GM19324 (cell line): Measurements from ENCODE around the gene CMTM2.
A peak's percentile ranks its signal among the peaks of the same experiment; 100 is the strongest.
"Not testable (repeated sequence)": the region's sequence is repeated elsewhere in the genome, so short reads cannot be mapped to it uniquely, and the experiment has no call there.

Source experiments
- ATAC-seq: cut with Tn5 transposase; IDR thresholded peaks from one replicate; pipeline ENCODE4 v1.9.1; 2021; ENCODE audit warnings: mild to moderate bottlenecking, moderate library complexity; ENCODE audit not compliant: unreplicated experiment, low FRiP score

CMTM2 gene

DNA sequence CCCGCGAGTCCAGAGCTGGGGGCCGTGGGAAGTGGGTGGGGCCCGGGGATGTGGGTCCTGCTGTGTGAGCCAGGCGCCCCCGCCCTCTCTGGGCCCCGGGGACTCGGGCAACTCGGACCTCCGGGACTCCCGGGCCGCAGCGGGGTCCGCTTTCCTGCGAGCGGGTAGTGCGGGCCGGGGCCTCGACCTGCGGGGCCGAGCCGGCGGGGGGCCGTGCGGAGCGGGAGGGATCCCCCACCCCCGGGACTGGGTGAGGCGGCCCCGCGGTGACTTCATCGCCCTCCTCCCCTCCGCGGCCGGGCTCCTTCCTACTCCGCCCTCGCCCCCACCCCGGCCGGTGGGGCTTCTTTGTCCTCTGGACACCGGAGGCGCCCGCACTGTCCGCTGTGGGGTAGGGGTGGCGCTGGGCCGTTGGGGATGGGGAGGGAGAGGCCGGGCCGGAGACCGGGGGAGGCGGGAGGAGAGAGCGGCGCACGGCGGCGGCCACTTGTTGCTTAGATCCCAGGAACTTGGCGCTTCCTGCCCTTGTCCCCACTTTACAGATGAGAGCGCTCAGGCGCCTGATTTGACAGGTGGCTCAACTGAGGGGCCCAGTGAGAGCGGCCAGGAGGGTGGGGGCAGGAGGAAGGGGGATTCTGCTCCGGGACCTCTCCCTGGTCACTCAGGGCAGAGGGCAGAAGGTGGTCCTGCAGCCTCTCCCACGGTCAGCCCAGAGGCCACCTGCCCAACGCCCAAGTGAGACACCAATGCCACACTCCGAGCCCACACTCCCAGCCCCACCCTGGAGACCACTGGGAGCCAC lies 26.1 kb downstream of the CMTM2 start:
- ATAC-seq, result peak; percentile 8

DNA sequence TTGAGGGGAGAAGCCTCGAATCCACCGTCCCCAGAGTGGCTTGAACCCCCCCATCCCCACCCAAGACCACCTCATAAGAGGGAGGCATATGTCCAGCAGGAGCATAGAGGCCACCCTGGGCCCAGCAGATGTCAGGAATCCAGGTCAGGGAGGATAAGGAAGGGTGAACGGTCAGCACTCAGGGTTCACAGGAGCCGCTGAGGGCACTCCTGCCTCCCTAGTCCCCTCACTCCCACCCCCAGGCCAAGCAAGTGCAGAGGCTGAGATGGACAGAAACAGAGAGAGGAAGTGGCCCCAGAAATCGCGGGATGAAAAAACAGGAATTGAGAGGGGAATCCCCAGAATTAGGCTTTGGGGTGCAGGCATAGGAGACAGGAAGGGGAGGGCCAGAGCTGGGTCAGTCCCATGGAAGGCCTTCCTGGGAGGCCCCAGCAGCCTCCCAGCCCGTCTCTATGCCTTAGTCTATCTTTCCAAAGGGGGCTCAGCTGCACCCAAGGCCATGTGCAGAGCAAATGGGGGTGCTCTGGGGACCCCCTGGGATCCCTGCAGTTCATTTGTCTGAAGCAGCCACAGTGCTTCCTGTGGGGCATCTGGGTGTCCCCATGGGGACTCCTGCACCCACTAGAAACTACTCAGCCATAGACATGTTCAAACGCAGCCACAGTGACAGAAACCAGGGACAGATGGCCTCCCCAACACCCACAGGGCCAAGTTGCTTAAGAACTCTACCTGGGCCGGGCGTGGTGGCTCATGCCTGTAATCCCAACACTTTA lies 26.9 kb downstream of the CMTM2 start:
- ATAC-seq, result peak; percentile 35

DNA sequence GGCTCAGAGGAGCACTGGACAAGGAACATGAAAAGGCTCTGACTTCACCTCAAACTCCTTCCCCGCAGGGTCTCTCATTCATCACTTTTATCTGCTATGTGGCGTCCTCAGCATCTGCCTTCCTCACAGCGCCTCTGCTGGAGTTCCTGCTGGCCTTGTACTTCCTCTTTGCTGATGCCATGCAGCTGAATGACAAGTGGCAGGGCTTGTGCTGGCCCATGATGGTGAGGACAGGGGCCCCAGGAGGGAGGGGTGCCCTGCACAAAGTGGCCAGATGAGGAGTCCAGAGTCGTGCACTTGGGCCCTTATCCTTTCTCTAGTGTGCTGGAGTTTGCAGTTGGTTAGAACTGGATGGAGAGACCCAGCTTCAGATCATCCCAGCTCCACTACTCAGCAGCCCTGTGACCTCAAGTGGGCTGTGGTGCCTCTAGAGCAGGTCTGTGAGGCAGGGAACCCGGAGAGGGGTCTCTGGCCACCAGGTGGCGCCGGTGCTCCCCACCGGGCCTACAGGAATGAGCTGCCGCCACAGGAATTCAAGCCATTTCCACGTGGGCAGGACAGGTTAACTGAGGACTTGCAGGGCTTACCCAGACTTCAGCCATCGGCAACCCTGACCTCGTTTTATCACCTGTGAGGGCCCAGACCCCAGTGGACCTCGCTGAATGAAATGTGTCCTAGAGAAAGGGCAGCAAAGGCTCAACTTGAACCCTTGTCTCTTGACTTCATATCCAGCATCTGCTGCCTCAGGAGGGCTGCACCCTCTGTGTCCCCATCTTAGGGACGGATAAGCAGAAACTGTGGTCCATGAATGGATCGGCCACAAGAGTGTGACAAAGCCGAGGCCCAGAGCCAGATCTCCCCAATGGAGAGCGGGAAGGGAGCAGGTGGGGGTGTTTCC lies 29.2 kb downstream of the CMTM2 start:
- ATAC-seq, result no peak

DNA sequence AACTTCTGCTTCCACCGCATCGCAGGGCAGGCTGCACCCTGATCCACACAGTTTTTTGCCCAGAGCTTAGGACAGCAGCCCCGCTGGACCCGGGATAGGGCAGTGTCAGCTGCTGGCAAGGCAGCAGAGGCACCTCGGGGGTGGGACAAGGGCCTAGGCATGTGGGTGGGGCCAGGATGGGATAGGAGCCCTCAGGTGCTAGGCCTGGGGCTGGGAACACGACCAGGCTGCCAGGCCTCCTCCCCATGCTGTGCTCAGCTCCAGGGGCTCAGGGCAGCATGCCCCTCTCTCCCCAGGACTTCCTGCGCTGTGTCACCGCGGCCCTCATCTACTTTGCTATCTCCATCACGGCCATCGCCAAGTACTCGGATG lies 29.9 kb downstream of the CMTM2 start:
- no peak for ATAC-seq

DNA sequence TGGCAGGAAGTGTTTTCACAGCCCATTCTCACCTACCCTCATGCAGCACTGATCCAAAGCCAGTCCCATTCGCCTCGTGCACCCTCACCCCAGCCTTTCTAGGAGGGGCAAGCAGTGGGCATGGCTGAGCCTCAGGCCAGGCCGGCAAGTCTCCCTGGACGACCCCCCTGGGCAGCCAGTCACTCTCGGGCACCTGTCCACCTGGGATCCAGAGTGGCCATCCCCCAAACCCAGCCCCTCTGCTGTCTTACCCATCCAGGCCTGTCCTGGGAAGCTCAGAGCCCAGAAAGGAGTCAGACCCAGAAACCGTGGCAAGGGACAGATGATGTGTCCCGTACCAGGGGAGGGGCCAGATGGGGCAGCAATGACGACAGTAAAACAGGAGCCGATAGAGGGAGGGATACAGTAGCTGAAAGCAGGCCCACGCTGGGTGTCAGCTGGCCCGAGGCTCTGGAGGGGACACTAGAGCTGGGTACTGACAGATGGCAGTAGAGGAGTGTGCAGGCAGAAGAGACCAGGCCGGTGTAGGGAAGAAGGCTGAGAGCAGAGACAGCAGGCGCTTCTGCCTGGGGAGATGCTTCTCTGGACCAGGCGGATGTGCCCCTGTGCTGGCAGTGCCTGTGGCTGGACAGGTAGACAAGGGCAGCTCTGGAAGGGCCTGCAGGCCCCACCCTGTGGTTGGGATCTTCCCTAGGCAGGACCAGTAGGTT lies 31.0 kb downstream of the CMTM2 start:
- no peak for ATAC-seq

DNA sequence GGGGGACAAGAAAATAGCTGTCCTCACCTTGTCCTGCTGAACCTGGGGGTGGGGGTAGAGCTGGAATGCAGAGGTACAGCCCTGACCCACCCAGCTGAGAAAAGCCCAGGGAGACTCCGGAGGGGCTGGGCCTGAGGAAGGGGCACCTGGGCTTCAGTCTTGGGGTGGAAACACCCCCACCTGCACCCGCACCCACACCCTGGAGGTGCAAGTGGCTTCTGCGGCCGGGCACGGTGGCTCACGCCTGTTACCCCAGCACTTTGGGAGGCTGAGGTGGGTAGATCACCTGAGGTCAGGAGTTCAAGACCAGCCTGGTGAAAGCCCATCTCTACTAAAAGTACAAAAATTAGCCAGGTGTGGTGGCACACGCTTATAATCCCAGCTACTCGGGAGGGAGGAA lies 32.6 kb downstream of the CMTM2 start:
- ATAC-seq, result not testable (repeated sequence)

DNA sequence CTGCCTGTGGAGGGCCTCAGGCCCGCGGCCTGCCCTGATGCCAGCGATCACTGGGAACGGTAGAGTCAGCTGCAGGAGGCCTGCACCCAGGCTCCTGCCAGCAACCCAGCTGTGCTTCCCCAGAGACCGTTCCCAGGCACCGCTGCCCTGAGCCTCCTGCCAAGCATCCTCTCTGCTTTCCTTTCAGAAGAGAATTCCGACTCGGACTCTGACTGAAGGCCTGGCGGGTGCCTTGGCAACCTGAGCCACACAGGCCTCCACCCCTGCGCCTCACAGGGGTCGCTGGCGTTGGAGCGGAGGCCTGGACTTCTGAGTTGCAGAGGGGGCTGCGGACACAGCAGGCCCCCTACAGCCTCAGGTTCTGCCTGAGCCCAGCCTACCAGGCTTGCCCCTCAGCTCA lies 33.2 kb downstream of the CMTM2 start:
- ATAC-seq, result no peak

DNA sequence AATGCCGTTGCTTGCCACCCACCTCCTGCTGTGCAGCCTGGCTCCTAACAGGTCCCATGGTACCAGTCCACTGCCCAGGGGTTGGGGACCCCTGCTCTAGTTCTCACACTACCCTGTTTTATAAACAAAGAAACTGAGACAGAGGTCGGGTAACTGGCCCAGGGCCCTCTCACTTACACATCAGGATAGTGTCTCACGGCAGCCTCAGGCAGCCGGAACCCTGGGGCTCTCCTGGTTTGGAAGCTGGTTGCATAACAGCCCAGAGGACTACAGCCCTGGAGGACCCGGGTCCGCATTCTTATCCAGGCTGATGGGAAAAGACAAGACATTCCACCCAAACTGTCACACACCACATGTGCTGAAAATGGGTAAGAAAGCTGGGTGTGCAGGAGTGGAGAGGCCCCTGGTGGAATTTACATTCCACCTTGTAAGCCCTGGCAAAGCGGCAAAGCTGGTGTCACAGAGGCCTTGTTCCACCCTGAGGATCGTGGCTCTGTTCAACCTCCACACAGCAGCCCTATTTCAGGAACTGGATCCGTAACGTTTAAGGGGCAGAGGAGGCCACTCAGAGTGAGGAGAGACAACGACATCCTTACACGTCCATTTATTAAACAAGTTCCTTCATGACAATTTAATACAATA lies 35.0 kb downstream of the CMTM2 start:
- ATAC-seq, result no peak

DNA sequence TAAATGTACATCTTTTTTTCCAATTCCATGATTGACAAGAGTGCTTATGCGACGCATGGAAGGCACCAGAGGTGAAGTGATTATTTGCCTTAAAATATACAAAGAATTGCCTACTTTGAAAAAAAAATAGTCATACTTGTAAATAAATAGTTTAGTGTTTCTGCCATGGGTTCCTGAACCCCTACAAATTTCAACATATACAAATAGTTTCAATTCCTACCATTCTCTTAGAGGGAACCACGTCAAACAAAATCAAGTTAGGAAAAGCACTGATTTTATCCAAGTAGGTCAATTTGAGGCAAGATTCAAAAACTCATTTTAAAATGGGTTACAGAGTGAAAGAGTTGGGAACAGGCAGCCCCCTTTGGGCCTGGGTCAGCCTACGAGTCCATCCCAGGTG lies 36.9 kb downstream of the CMTM2 start:
- no peak for ATAC-seq

DNA sequence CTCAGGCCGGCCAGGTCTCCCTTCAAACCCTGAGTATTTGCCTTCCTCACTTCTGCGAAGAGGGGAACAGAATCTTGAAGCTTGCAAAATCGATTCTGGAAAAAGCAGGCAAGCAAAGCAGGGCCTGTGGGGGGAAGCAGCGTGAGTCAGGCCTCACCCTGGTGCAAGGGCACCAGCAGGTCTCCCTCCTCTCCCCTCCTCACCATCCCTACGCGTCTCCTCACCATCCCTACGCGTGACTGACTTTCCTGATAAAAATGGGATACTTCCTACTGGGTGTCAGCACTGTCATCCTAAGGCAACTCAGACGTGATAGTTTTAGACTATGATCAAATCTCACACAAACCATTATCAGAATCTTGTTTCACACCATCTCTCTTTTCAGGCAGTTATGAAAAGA lies 37.3 kb downstream of the CMTM2 start:
- no peak for ATAC-seq

DNA sequence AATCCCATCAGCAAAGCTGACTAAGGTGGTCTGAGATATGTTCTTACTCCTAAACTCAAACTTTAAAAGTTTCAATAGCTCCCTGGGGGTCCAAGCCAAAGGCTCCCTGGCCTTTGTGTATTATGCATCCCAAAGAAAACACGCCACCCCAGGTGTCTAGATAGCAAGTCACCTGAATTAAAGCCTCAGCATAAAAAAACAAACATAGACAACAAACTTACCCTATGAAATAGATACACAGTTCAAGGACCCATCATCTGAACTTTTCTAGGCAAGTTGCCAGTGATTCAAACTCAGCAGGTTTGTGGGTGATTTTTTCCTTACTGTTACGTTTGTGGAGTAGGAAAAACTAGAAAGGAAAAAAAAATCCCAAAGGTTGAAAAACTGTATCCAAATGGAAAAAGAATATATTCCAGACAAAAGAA lies 37.8 kb downstream of the CMTM2 start:
- no peak for ATAC-seq

DNA sequence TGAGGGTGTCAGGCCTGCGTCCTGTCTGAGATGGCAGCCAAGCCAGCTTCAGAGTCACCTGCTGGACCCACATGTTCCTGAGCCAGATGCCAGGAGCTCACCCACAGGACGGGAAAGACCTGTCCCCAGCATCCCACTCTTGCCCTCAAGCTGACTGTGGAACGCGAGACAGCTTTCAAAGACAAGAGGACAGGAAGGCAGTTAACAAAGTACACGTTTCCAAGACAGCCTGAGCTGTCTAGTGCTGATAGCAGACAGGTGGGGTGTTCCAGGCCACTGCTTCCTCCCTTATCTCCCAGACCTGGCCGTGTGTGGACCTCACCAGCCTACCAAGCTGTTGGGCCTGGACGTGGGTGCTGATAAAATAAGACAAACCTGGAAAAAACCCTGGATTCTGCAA lies 38.5 kb downstream of the CMTM2 start:
- no peak for ATAC-seq

DNA sequence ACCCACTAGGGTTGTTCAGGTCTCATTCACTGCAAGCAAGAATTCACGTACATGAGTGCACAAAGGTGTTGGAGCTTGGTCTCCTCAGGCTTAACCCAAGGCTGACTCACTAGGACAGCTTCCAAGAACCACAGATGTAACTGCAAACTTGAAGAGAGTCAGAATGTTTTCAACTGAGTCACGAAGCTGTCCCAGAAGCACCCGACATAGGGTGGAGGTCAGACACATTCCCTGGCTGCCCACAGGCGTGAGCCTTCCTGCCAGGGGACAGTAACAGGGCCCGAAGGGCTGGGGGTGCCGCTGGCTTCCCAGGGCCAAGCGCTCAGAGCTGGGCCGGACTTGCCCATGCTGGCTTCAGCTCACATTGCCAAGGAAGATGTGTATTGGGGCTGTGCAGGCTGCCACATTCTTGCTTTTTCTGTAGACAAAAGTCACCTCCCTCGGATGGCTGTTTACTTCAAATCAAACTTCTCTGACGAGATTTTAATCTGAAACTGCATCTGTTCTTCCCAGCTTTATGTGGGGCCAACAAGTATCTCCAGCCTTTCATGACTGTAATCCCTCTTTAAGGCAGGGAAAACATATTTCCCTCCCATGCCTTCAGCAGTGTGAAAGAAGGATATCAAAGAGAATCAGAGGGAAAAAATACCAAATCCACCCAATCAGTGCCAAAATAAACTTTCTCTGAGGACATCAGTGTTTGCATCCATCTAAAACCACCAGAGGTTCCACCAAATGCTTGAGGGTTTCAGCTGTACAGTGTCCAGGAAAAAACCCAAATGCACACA lies 39.5 kb downstream of the CMTM2 start:
- no peak for ATAC-seq

DNA sequence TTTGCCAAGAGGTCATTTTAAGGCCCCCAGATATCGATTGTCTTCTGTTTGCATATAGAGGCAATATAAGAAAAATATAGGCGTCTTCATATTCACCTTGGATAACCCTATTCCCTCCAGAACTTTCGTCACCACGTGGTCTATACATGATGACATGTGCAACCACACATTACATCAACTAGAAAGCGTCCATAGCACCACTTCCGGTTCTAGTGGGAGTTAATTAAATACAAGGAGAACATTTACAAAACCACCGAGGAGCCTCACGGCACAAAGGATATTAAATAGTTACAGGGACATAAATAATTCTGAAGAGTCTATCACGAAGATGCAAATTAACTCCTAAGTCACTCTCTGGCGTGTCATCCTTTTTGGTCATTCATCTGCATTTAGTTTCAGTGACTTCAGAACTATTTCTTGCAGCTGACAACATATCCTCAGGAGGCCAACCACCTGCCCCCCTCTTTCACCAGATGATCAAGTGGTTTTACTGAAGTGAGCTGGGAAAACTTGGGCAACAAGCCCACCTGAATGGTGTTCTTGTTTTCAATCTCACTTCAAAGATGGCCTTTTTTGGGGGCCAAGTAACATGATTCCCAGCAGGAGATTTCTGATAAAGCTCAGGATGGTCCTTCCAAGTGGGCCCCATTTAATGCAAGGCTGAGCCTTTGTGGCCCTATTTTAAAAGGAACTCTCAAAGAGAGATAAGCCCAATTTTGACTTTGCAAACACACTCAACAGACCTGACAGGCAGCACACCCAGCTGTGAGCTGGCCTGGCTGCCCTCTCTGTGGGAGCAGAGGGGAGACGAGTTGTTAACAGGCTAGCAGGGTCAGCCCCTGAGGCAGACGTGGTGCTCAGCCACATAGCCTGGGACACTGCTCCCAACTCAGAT lies 40.5 kb downstream of the CMTM2 start:
- no peak for ATAC-seq

DNA sequence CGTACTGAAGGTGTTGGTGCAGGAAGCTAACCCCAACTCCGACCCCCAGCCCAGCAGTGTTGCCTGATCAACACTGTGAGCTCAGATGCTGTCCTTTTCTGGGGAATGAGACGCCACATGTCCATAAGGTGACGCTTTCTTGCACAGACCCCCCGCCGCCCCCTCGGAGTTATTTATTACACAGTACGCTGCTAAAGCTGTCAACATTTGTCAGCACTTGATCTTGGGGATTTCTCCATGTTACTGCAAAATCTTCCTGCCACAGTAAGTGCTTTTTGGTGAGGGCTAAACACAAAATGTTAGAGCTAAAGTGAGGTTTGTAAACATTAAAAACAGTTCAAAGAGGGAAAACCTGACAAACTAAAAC lies 41.1 kb downstream of the CMTM2 start:
- ATAC-seq, result no peak

DNA sequence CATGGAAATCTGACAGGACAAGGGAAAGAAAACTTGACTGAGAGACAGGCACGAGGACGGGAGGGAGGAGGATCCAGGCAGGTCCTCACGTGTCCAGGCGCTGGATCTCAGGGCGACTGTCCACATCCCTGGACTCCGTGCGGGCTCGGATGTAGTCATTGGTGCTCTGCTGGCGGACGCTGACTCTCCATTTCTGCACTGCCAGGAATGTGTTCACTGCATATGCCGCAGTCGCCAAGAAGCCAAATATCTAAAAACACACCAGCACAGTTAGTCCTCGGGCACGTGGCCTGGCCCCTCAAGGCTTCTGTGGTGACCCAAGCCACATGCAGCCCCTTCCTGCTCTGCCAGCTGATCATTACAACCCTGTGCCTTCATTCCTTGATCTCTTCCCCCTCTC lies 42.7 kb downstream of the CMTM2 start:
- ATAC-seq, result no peak

DNA sequence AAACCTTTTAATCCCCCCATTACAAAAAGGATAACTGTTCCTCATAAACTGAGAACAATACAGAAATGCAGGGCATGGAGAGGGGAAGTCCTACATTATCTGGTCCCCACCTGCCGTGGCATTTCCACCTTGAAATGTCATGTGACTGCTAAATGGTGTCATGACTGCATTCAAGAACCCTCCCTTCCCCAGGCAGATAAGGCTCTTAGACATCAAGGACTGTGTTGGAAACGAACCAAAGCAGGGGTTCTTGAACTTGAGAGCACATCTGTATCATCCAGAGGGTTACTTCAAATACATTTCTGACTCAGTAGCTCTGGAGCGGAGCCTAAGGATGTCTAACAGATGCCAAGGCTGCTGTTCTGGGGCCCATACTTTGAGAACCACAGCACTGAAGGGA lies 43.6 kb downstream of the CMTM2 start:
- ATAC-seq, result no peak

DNA sequence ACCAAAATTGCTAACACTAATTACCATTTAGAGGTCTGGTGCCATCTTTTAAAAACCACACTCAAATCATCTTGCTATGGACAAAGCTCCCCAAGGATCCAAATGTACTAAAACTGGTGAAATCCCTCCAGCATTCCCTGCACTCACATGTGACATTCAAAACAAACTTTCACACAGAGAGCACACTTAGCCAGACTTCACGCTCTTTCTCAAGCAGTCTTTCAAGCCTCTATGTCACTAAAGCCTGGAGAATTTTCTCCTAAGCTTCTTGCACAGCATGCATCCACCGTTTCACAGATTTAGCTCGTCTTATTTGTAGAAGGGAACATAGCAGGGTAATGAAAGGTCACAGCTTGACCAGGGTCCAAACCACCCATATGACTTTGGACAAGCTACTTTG lies 44.5 kb downstream of the CMTM2 start:
- ATAC-seq, result no peak
